ENCODE results near the gene CDC42EP1. TPM values are rescaled to one million over a fixed set of nuclear protein-coding genes. Genes with fewer than 3 reads are reported as not detected.

The CDC42EP1 gene
- polyA plus RNA-seq, 3 donors = 5.9 to 13.2 (median 8.5) TPM

DNA sequence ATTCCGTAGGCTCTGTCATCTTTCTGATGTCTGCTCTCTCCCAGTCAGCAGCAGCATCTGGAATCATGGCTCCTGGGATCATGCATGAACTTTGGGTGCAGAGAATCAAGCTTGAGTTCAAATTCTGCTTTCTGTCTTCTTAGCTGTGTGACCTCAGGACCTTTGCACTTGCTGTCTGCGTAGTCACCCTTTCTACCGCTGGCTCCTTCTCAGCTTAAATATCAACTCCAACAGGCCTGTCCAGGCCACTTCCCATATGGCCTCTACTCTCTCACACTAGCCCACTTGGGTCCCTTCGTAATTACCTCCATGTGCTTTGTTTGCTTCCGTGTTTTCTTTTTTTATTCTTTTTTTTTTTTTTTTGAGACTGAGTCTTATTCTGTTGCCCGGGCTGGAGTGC is 43.8 kb downstream of the CDC42EP1 start:
- H3K27ac Mint-ChIP-seq = no peak overlapping the region

DNA sequence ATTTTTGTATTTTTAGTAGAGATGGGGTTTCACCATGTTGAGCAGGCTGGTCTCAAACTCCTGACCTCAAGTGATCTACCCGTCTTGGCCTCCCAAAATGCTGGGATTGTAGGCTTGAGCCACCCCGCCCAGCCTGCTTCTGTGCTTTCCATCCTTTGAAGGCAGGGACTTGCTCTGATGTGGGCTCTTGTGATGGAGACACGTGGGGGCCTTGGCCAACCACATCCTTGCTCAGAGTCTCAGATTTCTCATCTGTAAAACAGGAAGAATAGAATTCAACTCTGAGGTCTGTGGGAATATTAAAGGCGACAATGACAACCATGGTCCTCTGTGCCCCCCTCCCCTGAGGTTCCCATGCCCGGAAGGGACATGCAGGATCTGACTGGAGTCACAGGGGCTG is 44.6 kb downstream of the CDC42EP1 start:
- H3K4me1 ChIP-seq (ENCODE audit: control insufficient read depth in 1 of 2, insufficient read depth in 2 of 2, low read length in 2 of 2) = peaks cover 23 to 26% of the 10 kb centered on the region in 2 donors
- H3K9me3 ChIP-seq (replicated peaks in 1 of 2; ENCODE audit: control insufficient read depth in 1 of 2, insufficient read depth in 1 of 2, low read length in 2 of 2) = no peaks in the 10 kb centered on the region
- DNase-seq = peak in 1 of 3 donors; percentile 41
- no peak overlapping the region for H3K9ac ChIP-seq (ENCODE audit: insufficient read depth, low read length, poor library complexity, severe bottlenecking)
- intact Hi-C loops (cut with micrococcal nuclease) = loop anchor here in 1 of 2 donors (5.0 kb wide), 1 partner anchor 37 kb away; no protein-coding TSS in a partner anchor
- Mint-ChIP-seq H3K9me3 (no peaks in the 10 kb centered on the region), H3K27ac (peak overlapping the region in 1 of 7 donors; percentile 40), H3K27me3 (ENCODE audit: low read depth in 3 of 3) (peaks cover 7 to 15% (median 15%) of the 10 kb centered on the region in 3 donors), H3K4me3 (no peak overlapping the region), H3K36me3 (no peaks in the 10 kb centered on the region), H3K4me1 (peaks cover 41% of the 10 kb centered on the region)
- H3K36me3 ChIP-seq (replicated peaks in 1 of 2; ENCODE audit: control insufficient read depth in 1 of 2, insufficient read depth in 2 of 2, low read length in 2 of 2) = no peaks in the 10 kb centered on the region
- WGBS (ENCODE audit: insufficient coverage) = 41% methylated on average over 3 of the region's 5 CpGs
- TF ChIP-seq, protein P1, sequence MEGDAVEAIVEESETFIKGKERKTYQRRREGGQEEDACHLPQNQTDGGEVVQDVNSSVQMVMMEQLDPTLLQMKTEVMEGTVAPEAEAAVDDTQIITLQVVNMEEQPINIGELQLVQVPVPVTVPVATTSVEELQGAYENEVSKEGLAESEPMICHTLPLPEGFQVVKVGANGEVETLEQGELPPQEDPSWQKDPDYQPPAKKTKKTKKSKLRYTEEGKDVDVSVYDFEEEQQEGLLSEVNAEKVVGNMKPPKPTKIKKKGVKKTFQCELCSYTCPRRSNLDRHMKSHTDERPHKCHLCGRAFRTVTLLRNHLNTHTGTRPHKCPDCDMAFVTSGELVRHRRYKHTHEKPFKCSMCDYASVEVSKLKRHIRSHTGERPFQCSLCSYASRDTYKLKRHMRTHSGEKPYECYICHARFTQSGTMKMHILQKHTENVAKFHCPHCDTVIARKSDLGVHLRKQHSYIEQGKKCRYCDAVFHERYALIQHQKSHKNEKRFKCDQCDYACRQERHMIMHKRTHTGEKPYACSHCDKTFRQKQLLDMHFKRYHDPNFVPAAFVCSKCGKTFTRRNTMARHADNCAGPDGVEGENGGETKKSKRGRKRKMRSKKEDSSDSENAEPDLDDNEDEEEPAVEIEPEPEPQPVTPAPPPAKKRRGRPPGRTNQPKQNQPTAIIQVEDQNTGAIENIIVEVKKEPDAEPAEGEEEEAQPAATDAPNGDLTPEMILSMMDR (IDR thresholded peaks at IDR 0.05) = no peak
- peaks cover 11% of the 10 kb centered on the region for H3K79me2 ChIP-seq (ENCODE audit: insufficient read depth, low read length)
- H3K4me2 ChIP-seq (replicated peaks; ENCODE audit: extremely low read depth, low read length, poor library complexity, severe bottlenecking) = no peak overlapping the region
- H2AFZ ChIP-seq (ENCODE audit: insufficient read depth, low read depth, low read length, poor library complexity, severe bottlenecking) = no peak overlapping the region
- no peak overlapping the region for H3K4me3 ChIP-seq (replicated peaks in 1 of 3; ENCODE audit: low read depth in 2 of 3, low read length in 3 of 3)
- H4K20me1 ChIP-seq (ENCODE audit: insufficient read depth, low read length) = no peaks in the 10 kb centered on the region
- no peaks in the 10 kb centered on the region for H3K27me3 ChIP-seq (ENCODE audit: control insufficient read depth in 2 of 2, insufficient read depth in 2 of 2, low read length in 2 of 2)
- H3K27ac ChIP-seq (ENCODE audit: low read depth in 1 of 2, low read length in 2 of 2) = no peak overlapping the region

More for the DNA sequence above, 43.8 kb downstream of the CDC42EP1 start:
- TF ChIP-seq, protein P1 (IDR thresholded peaks at IDR 0.05) = no peak
- no peak overlapping the region for H3K4me3 ChIP-seq (replicated peaks in 1 of 3; ENCODE audit: low read depth in 2 of 3, low read length in 3 of 3)
- H3K4me1 ChIP-seq (ENCODE audit: control insufficient read depth in 1 of 2, insufficient read depth in 2 of 2, low read length in 2 of 2) = peaks cover 18 to 21% of the 10 kb centered on the region in 2 donors
- peaks cover 7 to 15% (median 13%) of the 10 kb centered on the region in 3 donors for H3K27me3 Mint-ChIP-seq (ENCODE audit: low read depth in 3 of 3)
- intact Hi-C loops (cut with micrococcal nuclease) = no loop called here
- WGBS (ENCODE audit: insufficient coverage) = 100% methylated on average over 3 of the region's 6 CpGs
- H3K36me3 ChIP-seq (replicated peaks in 1 of 2; ENCODE audit: control insufficient read depth in 1 of 2, insufficient read depth in 2 of 2, low read length in 2 of 2) = no peaks in the 10 kb centered on the region
- H3K9ac ChIP-seq (ENCODE audit: insufficient read depth, low read length, poor library complexity, severe bottlenecking) = no peak overlapping the region
- no peak overlapping the region for H3K4me2 ChIP-seq (replicated peaks; ENCODE audit: extremely low read depth, low read length, poor library complexity, severe bottlenecking)
- H3K27ac ChIP-seq (ENCODE audit: low read depth in 1 of 2, low read length in 2 of 2) = no peak overlapping the region
- H3K9me3 Mint-ChIP-seq = no peaks in the 10 kb centered on the region
- no peaks in the 10 kb centered on the region for H3K27me3 ChIP-seq (ENCODE audit: control insufficient read depth in 2 of 2, insufficient read depth in 2 of 2, low read length in 2 of 2)
- H3K36me3 Mint-ChIP-seq = no peaks in the 10 kb centered on the region
- DNase-seq = no peak
- H4K20me1 ChIP-seq (ENCODE audit: insufficient read depth, low read length) = no peaks in the 10 kb centered on the region
- H2AFZ ChIP-seq (ENCODE audit: insufficient read depth, low read depth, low read length, poor library complexity, severe bottlenecking) = no peak overlapping the region
- peaks cover 36% of the 10 kb centered on the region for H3K4me1 Mint-ChIP-seq
- peaks cover 3% of the 10 kb centered on the region for H3K79me2 ChIP-seq (ENCODE audit: insufficient read depth, low read length)
- no peaks in the 10 kb centered on the region for H3K9me3 ChIP-seq (replicated peaks in 1 of 2; ENCODE audit: control insufficient read depth in 1 of 2, insufficient read depth in 1 of 2, low read length in 2 of 2)
- H3K4me3 Mint-ChIP-seq = no peak overlapping the region

All from CD14-positive monocyte (primary cell).